COR-L47 (cell line): ENCODE measurements around the gene TOM1L2.
"Not testable (repeated sequence)": the region's sequence is repeated elsewhere in the genome, so short reads cannot be mapped to it uniquely, and the experiment has no call there.

ENCODE experiments used
- DNase-seq: peaks from one replicate; lab custom pipeline; 2025; lab: John Stamatoyannopoulos, UW

TOM1L2 gene

GRCh38 chr17:17970699-17971430 is 1.3 kb downstream of the TOM1L2 start:
- no peak for DNase-seq

GRCh38 chr17:17966399-17966798 is 5.8 kb downstream of the TOM1L2 start:
- no peak for DNase-seq

- no peak for DNase-seq
Measured at GRCh38 chr17:17965152-17965721, 7.0 kb downstream of the TOM1L2 start.

GRCh38 chr17:17964710-17965109 is 7.5 kb downstream of the TOM1L2 start:
- no peak for DNase-seq

- no peak for DNase-seq
Measured at GRCh38 chr17:17963694-17964436, 8.3 kb downstream of the TOM1L2 start.

- DNase-seq, result no peak
Measured at GRCh38 chr17:17963066-17963465, 9.1 kb downstream of the TOM1L2 start.

- DNase-seq, result no peak
Measured at GRCh38 chr17:17960500-17961030, 11.6 kb downstream of the TOM1L2 start.

- no peak for DNase-seq
Measured at GRCh38 chr17:17959520-17960361, 12.5 kb downstream of the TOM1L2 start.

GRCh38 chr17:17958982-17959381 is 13.2 kb downstream of the TOM1L2 start:
- no peak for DNase-seq

GRCh38 chr17:17957584-17957916 is 14.7 kb downstream of the TOM1L2 start:
- DNase-seq, result no peak

GRCh38 chr17:17955790-17956341 is 16.3 kb downstream of the TOM1L2 start:
- DNase-seq, result not testable (repeated sequence)

- DNase-seq, result no peak
Measured at GRCh38 chr17:17954079-17954478, 18.1 kb downstream of the TOM1L2 start.

GRCh38 chr17:17952691-17953090 is 19.5 kb downstream of the TOM1L2 start:
- no peak for DNase-seq

- DNase-seq, result no peak
Measured at GRCh38 chr17:17951524-17951923, 20.7 kb downstream of the TOM1L2 start.

GRCh38 chr17:17950806-17951205 is 21.4 kb downstream of the TOM1L2 start:
- DNase-seq, result no peak

GRCh38 chr17:17950347-17950746 is 21.9 kb downstream of the TOM1L2 start:
- no peak for DNase-seq

GRCh38 chr17:17947966-17948365 is 24.2 kb downstream of the TOM1L2 start:
- DNase-seq, result no peak

- DNase-seq, result no peak
Measured at GRCh38 chr17:17947309-17947708, 24.9 kb downstream of the TOM1L2 start.

GRCh38 chr17:17946093-17946492 is 26.1 kb downstream of the TOM1L2 start:
- DNase-seq, result no peak

- no peak for DNase-seq
Measured at GRCh38 chr17:17944743-17945142, 27.5 kb downstream of the TOM1L2 start.

- no peak for DNase-seq
Measured at GRCh38 chr17:17944242-17944641, 28.0 kb downstream of the TOM1L2 start.
